A673 (cell line): ENCODE measurements around the gene PDLIM4.

ENCODE experiments used
- CTCF ChIP-seq: fragments of 300-800, 200-600 bp; sonication (generic); conservative IDR thresholded peaks from 2 replicates; pipeline ENCODE4 v1.5.1; 2017; ENCODE audit warnings: low read depth, mild to moderate bottlenecking, antibody characterized with exemption, low read length, moderate library complexity, mixed read lengths
- EZH2 ChIP-seq: fragments of 200-600 bp; sonication (generic); IDR thresholded peaks from 2 replicates; pipeline ENCODE4 v1.6.1; 2017; ENCODE audit warnings: borderline replicate concordance, low read depth, mild to moderate bottlenecking, mixed read lengths, antibody characterized with exemption, low read length; ENCODE audit not compliant: poor library complexity, severe bottlenecking

- TF ChIP-seq CTCF, result no peak
- no peak for TF ChIP-seq EZH2
Observed at GRCh38 chr5:132299917-132300316, 42.4 kb downstream of the PDLIM4 start.
